Omental fat pad (tissue), 4 donors: ENCODE measurements around the gene CDIP1. TPM values are rescaled to one million over a fixed set of nuclear protein-coding genes. Genes with fewer than 3 reads are reported as not detected.

Experiments
- ATAC-seq: fragments of 150-250 bp; one replicate; pipeline ENCODE4 v1.9.1; 2016; ENCODE audit warnings: mild to moderate bottlenecking, moderate library complexity; ENCODE audit not compliant: low FRiP score
- DNase-seq: peaks from one replicate; pipeline ENCODE4 v3.0.0-alpha.2; 2019; ENCODE audit warnings: low spot score
- CTCF ChIP-seq, 3 donors: fragments of 450-650 bp; IDR thresholded peaks; one replicate each; pipeline ENCODE4 v1.5.1; 2016 to 2017; ENCODE audit warnings: antibody characterized with exemption in 3 of 3, mild to moderate bottlenecking in 3 of 3, moderate library complexity in 2 of 3
- total RNA-seq, 4 donors: library from RNA; depleted of rRNA; stranded (reverse); fragments of >200 nt; gene quantifications; one replicate each; pipeline ENCODE4 v1.1.0, GENCODE V29; 2016

CDIP1 gene
- total RNA-seq, 4 donors from 2014 or later = 12.7 to 18.8 (median 14.2) TPM

GRCh38 chr16:4460936-4461249, 77.7 kb downstream of the CDIP1 start:
- ATAC-seq = no peak
- DNase-seq = no peak
- no peak for TF ChIP-seq CTCF (IDR thresholded peaks at IDR 0.05)

Other genes with a start within 250 kb of the CDIP1 start
- 1 to 10 TPM; 1.9 to 4.9 (median 3.0) TPM for gene GLIS2, start 222.7 kb downstream of the CDIP1 start, total RNA-seq
- 10 to 100 TPM; 32.7 to 53.9 (median 41.8) TPM for gene PAM16, start 187.5 kb downstream of the CDIP1 start, total RNA-seq
- 10 to 100 TPM; 10.8 to 40.0 (median 25.8) TPM for gene VASN, start 166.9 kb downstream of the CDIP1 start, total RNA-seq
- gene CORO7, start 122.2 kb downstream of the CDIP1 start, total RNA-seq = 10 to 100 TPM; 15.1 to 46.3 (median 27.5) TPM
- 10 to 100 TPM; 40.5 to 47.1 (median 42.3) TPM for gene DNAJA3, start 112.9 kb downstream of the CDIP1 start, total RNA-seq
- gene NMRAL1, start 64.1 kb downstream of the CDIP1 start, total RNA-seq = 10 to 100 TPM; 27.9 to 56.8 (median 44.5) TPM
- 100 to 1,000 TPM in 1 of 4 donors, 10 to 100 TPM in 3; 82.8 to 105 (median 96.5) TPM for gene HMOX2, start 62.4 kb downstream of the CDIP1 start, total RNA-seq
- under 1 TPM in 2 of 4 donors, not detected in 2; 0.19 to 0.36 TPM for gene C16orf96, start 17.6 kb upstream of the CDIP1 start, total RNA-seq
- gene UBALD1, start 76.1 kb upstream of the CDIP1 start, total RNA-seq = 10 to 100 TPM in 1 of 4 donors, 1 to 10 TPM in 3; 5.5 to 16.3 (median 6.7) TPM
- 10 to 100 TPM; 26.4 to 51.8 (median 31.4) TPM for gene MGRN1, start 86.1 kb upstream of the CDIP1 start, total RNA-seq
- 10 to 100 TPM; 12.4 to 26.8 (median 20.9) TPM for gene NUDT16L1, start 154.8 kb upstream of the CDIP1 start, total RNA-seq
- 10 to 100 TPM; 12.6 to 24.1 (median 17.2) TPM for gene ANKS3, start 195.5 kb upstream of the CDIP1 start, total RNA-seq
- 1 to 10 TPM in 2 of 4 donors, under 1 TPM in 2; 0.31 to 1.1 (median 0.87) TPM for gene DNAAF8, start 195.8 kb upstream of the CDIP1 start, total RNA-seq
- 10 to 100 TPM in 2 of 4 donors, 1 to 10 TPM in 2; 8.9 to 18.6 (median 10.9) TPM for gene ZNF500, start 228.4 kb upstream of the CDIP1 start, total RNA-seq
- not detected for gene SEPTIN12, start 249.6 kb upstream of the CDIP1 start, total RNA-seq